ENCODE results near the gene SPRN. TPM values are rescaled to one million over a fixed set of nuclear protein-coding genes. Genes with fewer than 3 reads are reported as not detected.

Gene SPRN
- total and polyA plus RNA-seq, 2 experiments from 2014 or later: 0.31 TPM

- TF ChIP-seq REST (IDR thresholded peaks at IDR 0.05; ENCODE audit: unreplicated experiment) (no peak), JUNB (IDR thresholded peaks at IDR 0.05; ENCODE audit: unreplicated experiment) (no peak), POLR2AphosphoS5 (IDR thresholded peaks at IDR 0.05; ENCODE audit: low read depth) (no peak), CREB1 (CRISPR knock-in tag; IDR thresholded peaks at IDR 0.05; ENCODE audit: low read depth) (no peak), STAT1 (IDR thresholded peaks at IDR 0.05; ENCODE audit: unreplicated experiment) (no peak)
These were observed 28.0 kb upstream of the SPRN start (continued) for GRCh38 chr10:133452453-133452852.

DNA sequence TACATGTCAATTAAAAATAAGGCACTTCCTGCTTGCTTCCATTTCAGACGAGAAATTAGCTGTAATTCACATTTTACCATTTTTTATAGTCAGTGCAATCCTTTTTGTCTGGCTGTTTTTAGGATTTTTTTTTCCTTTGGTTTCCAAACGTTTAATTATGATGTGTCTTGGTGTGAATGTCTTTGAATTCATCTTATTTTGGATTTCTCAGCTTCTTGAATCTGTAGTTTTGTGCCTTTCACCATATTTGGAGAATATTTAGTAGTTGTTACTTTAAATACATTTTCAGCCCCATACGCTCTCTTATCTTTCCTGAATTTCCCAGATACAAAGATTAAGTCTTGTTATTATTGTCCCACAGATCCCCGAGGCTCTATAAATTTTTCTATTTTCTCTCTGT lies 26.9 kb upstream of the SPRN start:
- H3K9me2 ChIP-seq (ENCODE audit: insufficient read depth): no peaks in the 10 kb centered on the region
- H3K9me3 Mint-ChIP-seq: peaks cover 74% of the 10 kb centered on the region
- H3K4me1 ChIP-seq (ENCODE audit: insufficient read depth): no peaks in the 10 kb centered on the region
- H3K27ac ChIP-seq (ENCODE audit: low read depth): no peak overlapping the region
- H3K4me2 ChIP-seq: no peak overlapping the region
- H3K36me3 Mint-ChIP-seq (ENCODE audit: low read depth): peaks cover 14% of the 10 kb centered on the region
- peaks cover 11% of the 10 kb centered on the region for H3K27me3 Mint-ChIP-seq (ENCODE audit: insufficient read depth, low read depth, poor library complexity)
- no peaks in the 10 kb centered on the region for H3K36me3 ChIP-seq (ENCODE audit: insufficient read depth)
- no peak overlapping the region for H3K4me3 ChIP-seq
- DNase-seq (ENCODE audit: low spot score) (no peak), ATAC-seq (no peak)
- no peaks in the 10 kb centered on the region for H3K4me1 Mint-ChIP-seq
- H3K27ac Mint-ChIP-seq: no peak overlapping the region
- no peaks in the 10 kb centered on the region for H3K27me3 ChIP-seq (ENCODE audit: insufficient read depth)
- H3F3A ChIP-seq (replicated peaks; ENCODE audit: low read depth): no peaks in the 10 kb centered on the region
- no peak overlapping the region for H2AFZ ChIP-seq
- no peak overlapping the region for H3K4me3 Mint-ChIP-seq
- H4K20me1 ChIP-seq (replicated peaks; ENCODE audit: insufficient read depth): no peaks in the 10 kb centered on the region
- H3K79me2 ChIP-seq (replicated peaks; ENCODE audit: insufficient read depth): no peaks in the 10 kb centered on the region
- TF ChIP-seq NANOG (IDR thresholded peaks at IDR 0.05; ENCODE audit: borderline replicate concordance) (no peak), ETS1 (IDR thresholded peaks at IDR 0.05) (no peak), POLR2AphosphoS5 (IDR thresholded peaks at IDR 0.05; ENCODE audit: low read depth) (no peak), EZH2phosphoT487 (IDR thresholded peaks at IDR 0.05; ENCODE audit: unreplicated experiment) (no peak), EZH2 (IDR thresholded peaks at IDR 0.05; ENCODE audit: low read depth, unreplicated experiment) (no peak), JUNB (IDR thresholded peaks at IDR 0.05; ENCODE audit: unreplicated experiment) (no peak), ZNF331 (CRISPR knock-in tag; IDR thresholded peaks at IDR 0.05; ENCODE audit: low read depth) (no peak), ZNF114 (CRISPR knock-in tag; IDR thresholded peaks at IDR 0.05) (no peak), REST (IDR thresholded peaks at IDR 0.05; ENCODE audit: unreplicated experiment) (no peak), STAT1 (IDR thresholded peaks at IDR 0.05; ENCODE audit: unreplicated experiment) (no peak), CREB1 (CRISPR knock-in tag; IDR thresholded peaks at IDR 0.05; ENCODE audit: low read depth) (no peak)
- TF ChIP-seq, protein P1, sequence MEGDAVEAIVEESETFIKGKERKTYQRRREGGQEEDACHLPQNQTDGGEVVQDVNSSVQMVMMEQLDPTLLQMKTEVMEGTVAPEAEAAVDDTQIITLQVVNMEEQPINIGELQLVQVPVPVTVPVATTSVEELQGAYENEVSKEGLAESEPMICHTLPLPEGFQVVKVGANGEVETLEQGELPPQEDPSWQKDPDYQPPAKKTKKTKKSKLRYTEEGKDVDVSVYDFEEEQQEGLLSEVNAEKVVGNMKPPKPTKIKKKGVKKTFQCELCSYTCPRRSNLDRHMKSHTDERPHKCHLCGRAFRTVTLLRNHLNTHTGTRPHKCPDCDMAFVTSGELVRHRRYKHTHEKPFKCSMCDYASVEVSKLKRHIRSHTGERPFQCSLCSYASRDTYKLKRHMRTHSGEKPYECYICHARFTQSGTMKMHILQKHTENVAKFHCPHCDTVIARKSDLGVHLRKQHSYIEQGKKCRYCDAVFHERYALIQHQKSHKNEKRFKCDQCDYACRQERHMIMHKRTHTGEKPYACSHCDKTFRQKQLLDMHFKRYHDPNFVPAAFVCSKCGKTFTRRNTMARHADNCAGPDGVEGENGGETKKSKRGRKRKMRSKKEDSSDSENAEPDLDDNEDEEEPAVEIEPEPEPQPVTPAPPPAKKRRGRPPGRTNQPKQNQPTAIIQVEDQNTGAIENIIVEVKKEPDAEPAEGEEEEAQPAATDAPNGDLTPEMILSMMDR (conservative IDR thresholded peaks at IDR 0.05; ENCODE audit: low read depth in 2 of 2): no peak

Data from GM23338 (cell line).